Thyroid gland (tissue), 4 donors: ENCODE results near the gene OSBPL8.

ENCODE experiments used
- CTCF ChIP-seq, 6 experiments: fragments of 200-600 bp in 3 of 6; fragments of 450-650 bp in 3 of 6; sonication (generic) in 3 of 6; IDR thresholded peaks; one replicate each; pipeline ENCODE4 v1.5.1; 2016 to 2019; ENCODE audit warnings: antibody characterized with exemption in 6 of 6, mild to moderate bottlenecking in 2 of 6, inconsistent platforms in 1 of 6, moderate library complexity in 1 of 6
- POLR2A ChIP-seq, 2 donors: fragments of 450-650 bp; IDR thresholded peaks; one replicate each; pipeline ENCODE4 v1.6.1; 2017; ENCODE audit warnings: antibody characterized with exemption in 2 of 2, mild to moderate bottlenecking in 2 of 2, moderate library complexity in 1 of 2

DNA sequence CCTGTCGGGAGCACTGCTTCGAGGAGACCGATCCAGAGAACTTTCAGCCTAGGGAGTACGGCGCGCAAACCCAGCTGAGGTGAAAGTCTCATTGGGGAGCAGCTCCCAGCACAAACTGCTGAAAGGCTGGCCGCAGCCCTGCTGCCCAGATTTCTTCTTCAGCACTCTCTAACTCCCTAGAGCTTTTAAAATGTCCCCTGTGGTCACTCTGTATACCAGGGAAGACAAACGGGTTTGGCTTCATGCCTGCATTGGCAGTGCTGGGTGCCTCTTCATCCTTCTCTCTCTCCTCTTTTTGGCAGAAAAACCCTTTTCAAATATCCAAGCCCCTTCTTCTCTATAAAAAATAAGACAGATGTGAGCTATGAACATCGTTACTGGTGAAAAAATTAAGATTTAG lies 246.3 kb downstream of the OSBPL8 start:
- TF ChIP-seq CTCF (IDR thresholded peaks at IDR 0.05) (no peak), POLR2A (IDR thresholded peaks at IDR 0.05) (no peak)
